ENCODE data around the gene TMEM80. TPM values are rescaled to one million over a fixed set of nuclear protein-coding genes. Genes with fewer than 3 reads are reported as not detected.

Gene TMEM80
- total and polyA plus RNA-seq, 10 of the 15 experiments (the other 5 are each of a cell fraction or from before 2014, with no cell fraction given), result 6.7 to 30.9 (median 20.7) TPM

DNA sequence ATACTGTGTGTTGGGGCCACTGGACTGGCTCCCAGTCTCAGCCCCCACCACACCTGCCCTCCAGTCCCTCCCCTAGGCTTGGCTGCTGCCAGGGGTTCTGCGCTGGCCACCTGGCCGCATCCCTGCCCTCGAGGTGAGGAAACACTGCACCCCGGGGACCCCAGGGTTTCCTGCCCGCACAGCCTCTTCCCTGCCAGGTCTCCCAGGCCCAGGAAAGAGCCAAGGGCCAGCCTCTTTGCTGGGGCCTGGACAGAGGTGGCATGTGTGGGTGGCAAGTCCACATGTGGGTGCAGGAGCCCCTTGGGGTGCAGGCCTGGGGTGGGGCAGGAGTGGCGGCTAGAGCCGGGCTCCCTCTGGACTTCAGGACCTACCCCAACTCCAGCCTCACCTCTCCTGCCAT, 12.9 kb downstream of the TMEM80 start (continued):
- TF ChIP-seq, protein P1, sequence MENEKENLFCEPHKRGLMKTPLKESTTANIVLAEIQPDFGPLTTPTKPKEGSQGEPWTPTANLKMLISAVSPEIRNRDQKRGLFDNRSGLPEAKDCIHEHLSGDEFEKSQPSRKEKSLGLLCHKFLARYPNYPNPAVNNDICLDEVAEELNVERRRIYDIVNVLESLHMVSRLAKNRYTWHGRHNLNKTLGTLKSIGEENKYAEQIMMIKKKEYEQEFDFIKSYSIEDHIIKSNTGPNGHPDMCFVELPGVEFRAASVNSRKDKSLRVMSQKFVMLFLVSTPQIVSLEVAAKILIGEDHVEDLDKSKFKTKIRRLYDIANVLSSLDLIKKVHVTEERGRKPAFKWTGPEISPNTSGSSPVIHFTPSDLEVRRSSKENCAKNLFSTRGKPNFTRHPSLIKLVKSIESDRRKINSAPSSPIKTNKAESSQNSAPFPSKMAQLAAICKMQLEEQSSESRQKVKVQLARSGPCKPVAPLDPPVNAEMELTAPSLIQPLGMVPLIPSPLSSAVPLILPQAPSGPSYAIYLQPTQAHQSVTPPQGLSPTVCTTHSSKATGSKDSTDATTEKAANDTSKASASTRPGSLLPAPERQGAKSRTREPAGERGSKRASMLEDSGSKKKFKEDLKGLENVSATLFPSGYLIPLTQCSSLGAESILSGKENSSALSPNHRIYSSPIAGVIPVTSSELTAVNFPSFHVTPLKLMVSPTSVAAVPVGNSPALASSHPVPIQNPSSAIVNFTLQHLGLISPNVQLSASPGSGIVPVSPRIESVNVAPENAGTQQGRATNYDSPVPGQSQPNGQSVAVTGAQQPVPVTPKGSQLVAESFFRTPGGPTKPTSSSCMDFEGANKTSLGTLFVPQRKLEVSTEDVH (IDR thresholded peaks at IDR 0.05; ENCODE audit: low read depth, partially characterized antibody), result no peak
- TF ChIP-seq PAX5 (IDR thresholded peaks at IDR 0.05; ENCODE audit: borderline replicate concordance, low read depth, low read length) (no peak), IKZF2 (IDR thresholded peaks at IDR 0.05) (no peak), USF2 (IDR thresholded peaks at IDR 0.05; ENCODE audit: borderline replicate concordance, low read depth, low read length) (no peak)

- H3K27me3 ChIP-seq (replicated peaks in 1 of 2; ENCODE audit: control insufficient read depth in 2 of 2, insufficient read depth in 2 of 2, low read length in 1 of 2), result no peaks in the 10 kb centered on the region; a peak in 1 of 4 replicates
- SMC1A ChIA-PET (ENCODE audit: uncharacterized antibody, unreplicated experiment), result no interaction called here
- no TSS peak for BruUV-seq (replicated peaks)
Observed at GRCh38 chr11:709109-709997, 13.7 kb downstream of the TMEM80 start.

More at GRCh38 chr11:709109-709997, 13.7 kb downstream of the TMEM80 start:
- RAD21 ChIA-PET (ENCODE audit: unreplicated experiment), result no interaction called here
- Histone ChIP-seq H4K20me1 (ENCODE audit: control insufficient read depth, insufficient read depth) (no peaks in the 10 kb centered on the region), H3K27ac (ENCODE audit: control insufficient read depth, insufficient read depth) (no peak overlapping the region), H2AFZ (ENCODE audit: control insufficient read depth, low read depth, low read length) (no peak overlapping the region), H3K79me2 (ENCODE audit: control insufficient read depth, insufficient read depth, low read length) (no peaks in the 10 kb centered on the region), H3K36me3 (ENCODE audit: control insufficient read depth in 2 of 2, insufficient read depth in 2 of 2, low read length in 1 of 2) (no peaks in the 10 kb centered on the region), H3K4me3 (no peak overlapping the region), H3K4me2 (ENCODE audit: control insufficient read depth, insufficient read depth) (no peak overlapping the region), H3K9ac (ENCODE audit: control insufficient read depth, insufficient read depth, low read length) (no peak overlapping the region), H3K9me3 (replicated peaks; ENCODE audit: control insufficient read depth, insufficient read depth, low read length) (no peaks in the 10 kb centered on the region), H3K4me1 (ENCODE audit: control insufficient read depth, insufficient read depth, low read length) (no peaks in the 10 kb centered on the region)
- intact Hi-C loops (cut with micrococcal nuclease; ENCODE audit: unreplicated experiment) (no loop called here), in situ Hi-C loops (cut with MboI) (no loop called here)
- 44% methylated on average over 27 of the region's 27 CpGs for WGBS (ENCODE audit: insufficient coverage, insufficient replicate concordance, low lambda C conversion rate, missing lambda C conversion rate)
- ATAC-seq (no peak), DNase-seq (ENCODE audit: low read depth, low spot score) (no peak), FAIRE-seq (no peak)
- CTCF ChIA-PET, result interaction anchor here (1.4 kb wide), 1 partner anchor 13 kb away, joined by 5 read pairs; no protein-coding TSS in a partner anchor
- no peak for TF ChIP-seq SUPT20H (IDR thresholded peaks at IDR 0.05; ENCODE audit: borderline replicate concordance, control insufficient read depth, low read depth, low read length)
- no peak for TF ChIP-seq RUNX3 (IDR thresholded peaks at IDR 0.05; ENCODE audit: low read length)
- TF ChIP-seq POLR2A (IDR thresholded peaks at IDR 0.05; ENCODE audit: low read depth, low read length), result no peak
- TF ChIP-seq, protein P2, sequence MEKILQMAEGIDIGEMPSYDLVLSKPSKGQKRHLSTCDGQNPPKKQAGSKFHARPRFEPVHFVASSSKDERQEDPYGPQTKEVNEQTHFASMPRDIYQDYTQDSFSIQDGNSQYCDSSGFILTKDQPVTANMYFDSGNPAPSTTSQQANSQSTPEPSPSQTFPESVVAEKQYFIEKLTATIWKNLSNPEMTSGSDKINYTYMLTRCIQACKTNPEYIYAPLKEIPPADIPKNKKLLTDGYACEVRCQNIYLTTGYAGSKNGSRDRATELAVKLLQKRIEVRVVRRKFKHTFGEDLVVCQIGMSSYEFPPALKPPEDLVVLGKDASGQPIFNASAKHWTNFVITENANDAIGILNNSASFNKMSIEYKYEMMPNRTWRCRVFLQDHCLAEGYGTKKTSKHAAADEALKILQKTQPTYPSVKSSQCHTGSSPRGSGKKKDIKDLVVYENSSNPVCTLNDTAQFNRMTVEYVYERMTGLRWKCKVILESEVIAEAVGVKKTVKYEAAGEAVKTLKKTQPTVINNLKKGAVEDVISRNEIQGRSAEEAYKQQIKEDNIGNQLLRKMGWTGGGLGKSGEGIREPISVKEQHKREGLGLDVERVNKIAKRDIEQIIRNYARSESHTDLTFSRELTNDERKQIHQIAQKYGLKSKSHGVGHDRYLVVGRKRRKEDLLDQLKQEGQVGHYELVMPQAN (conservative IDR thresholded peaks at IDR 0.05), result no peak
- TF ChIP-seq ZNF384 (IDR thresholded peaks at IDR 0.05; ENCODE audit: borderline replicate concordance, low read depth, low read length), result no peak
- TF ChIP-seq CBX3 (IDR thresholded peaks at IDR 0.05; ENCODE audit: borderline replicate concordance, low read depth), result no peak
- no peak for TF ChIP-seq CREB1 (IDR thresholded peaks at IDR 0.05; ENCODE audit: low read depth)
- no peak for TF ChIP-seq BHLHE40 (IDR thresholded peaks at IDR 0.05; ENCODE audit: borderline replicate concordance in 1 of 2, low read depth in 2 of 2, low read length in 1 of 2)
- POLR2A ChIA-PET, result no interaction called here

Data from GM12878 (cell line).